Body of pancreas (tissue), 4 donors: ENCODE data around the gene SEMA6D.

Source experiments
- POLR2A ChIP-seq, 3 donors: fragments of 450-650 bp; IDR thresholded peaks; one replicate each; pipeline ENCODE4 v1.6.1; 2016; ENCODE audit warnings: antibody characterized with exemption in 3 of 3, mild to moderate bottlenecking in 2 of 3
- TF ChIP-seq, protein P1 (sequence below), 7 experiments: fragments of 450-650 bp in 4 of 7; fragments of 200-600 bp in 3 of 7; sonication (generic) in 3 of 7; IDR thresholded peaks; one replicate each; pipeline ENCODE4 v1.5.1; 2016 to 2019; ENCODE audit warnings: antibody characterized with exemption in 7 of 7

GRCh38 chr15:47795864-47796263 is 78.6 kb downstream of the SEMA6D start:
- TF ChIP-seq, protein P1, sequence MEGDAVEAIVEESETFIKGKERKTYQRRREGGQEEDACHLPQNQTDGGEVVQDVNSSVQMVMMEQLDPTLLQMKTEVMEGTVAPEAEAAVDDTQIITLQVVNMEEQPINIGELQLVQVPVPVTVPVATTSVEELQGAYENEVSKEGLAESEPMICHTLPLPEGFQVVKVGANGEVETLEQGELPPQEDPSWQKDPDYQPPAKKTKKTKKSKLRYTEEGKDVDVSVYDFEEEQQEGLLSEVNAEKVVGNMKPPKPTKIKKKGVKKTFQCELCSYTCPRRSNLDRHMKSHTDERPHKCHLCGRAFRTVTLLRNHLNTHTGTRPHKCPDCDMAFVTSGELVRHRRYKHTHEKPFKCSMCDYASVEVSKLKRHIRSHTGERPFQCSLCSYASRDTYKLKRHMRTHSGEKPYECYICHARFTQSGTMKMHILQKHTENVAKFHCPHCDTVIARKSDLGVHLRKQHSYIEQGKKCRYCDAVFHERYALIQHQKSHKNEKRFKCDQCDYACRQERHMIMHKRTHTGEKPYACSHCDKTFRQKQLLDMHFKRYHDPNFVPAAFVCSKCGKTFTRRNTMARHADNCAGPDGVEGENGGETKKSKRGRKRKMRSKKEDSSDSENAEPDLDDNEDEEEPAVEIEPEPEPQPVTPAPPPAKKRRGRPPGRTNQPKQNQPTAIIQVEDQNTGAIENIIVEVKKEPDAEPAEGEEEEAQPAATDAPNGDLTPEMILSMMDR (IDR thresholded peaks at IDR 0.05): no peak
- no peak for TF ChIP-seq POLR2A (IDR thresholded peaks at IDR 0.05)
